Activated CD4-positive, CD25-positive, alpha-beta regulatory T cell treated with anti-CD3 and anti-CD28 coated beads, Interleukin-2, amount 50 U/mL, for 72 hours (primary cell): ENCODE results near the gene ATP10D.
"Not testable (repeated sequence)": the region's sequence is repeated elsewhere in the genome, so short reads cannot be mapped to it uniquely, and the experiment has no call there.

Experiments used
- DNase-seq: peaks from one replicate; pipeline ENCODE4 v3.0.0; 2021

ATP10D gene

DNA sequence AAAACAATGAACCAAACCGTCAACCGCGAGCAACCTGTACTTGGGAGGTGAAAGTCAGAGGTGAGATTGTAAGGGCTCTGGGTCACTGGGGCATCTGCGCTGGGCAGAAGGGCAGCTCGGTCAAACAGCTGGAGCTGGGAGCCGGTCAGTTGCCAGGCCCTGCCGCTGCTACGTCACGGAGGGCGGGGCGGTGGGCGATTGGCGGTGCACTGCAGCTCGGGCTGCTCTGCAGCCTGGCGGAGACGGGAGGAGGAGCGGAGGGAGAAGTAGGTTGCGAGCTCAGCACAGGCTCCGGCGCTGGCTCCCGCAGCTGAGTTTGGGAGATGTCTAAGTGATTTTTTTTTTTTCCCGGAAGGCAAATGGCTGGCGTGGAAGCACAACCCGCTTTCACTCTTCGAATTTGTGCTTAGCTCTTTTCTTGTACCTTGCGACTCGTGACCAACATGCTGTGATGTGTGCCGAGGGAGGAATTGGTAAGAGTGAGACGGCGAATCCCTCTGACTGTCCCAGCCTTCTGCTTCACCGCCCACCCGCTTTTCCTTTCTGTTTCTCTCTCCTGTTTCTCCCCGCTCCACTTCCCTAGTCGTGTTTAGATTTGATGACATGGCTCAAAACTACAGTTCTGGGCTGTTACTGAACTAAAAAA, at the start of gene ATP10D:
Gene ATP10D, plus strand, starts transcription at position 229 of the 646 bp plus-strand sequence. CDS start 27,266 bp downstream, outside the sequence.
- peak; percentile 81 for DNase-seq

DNA sequence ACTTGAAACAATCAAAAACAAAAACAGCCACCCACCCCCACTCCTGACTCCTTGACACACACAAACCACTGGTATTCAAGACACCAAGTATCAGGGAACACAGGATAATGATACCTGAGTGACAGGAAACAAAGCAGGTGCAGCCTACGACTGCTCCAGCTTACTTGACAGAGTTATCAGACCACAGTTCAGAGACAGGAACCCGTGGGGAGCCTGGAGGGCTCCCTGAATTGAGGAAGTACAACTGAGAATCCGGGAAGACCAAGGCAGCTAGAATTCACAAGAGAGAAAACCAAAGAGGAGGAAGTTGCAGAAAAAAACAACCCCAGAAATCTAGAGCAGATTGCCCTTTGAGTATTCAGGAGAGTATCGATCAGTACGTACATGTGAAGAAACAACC, 42.1 kb upstream of the ATP10D start:
- DNase-seq: no peak

DNA sequence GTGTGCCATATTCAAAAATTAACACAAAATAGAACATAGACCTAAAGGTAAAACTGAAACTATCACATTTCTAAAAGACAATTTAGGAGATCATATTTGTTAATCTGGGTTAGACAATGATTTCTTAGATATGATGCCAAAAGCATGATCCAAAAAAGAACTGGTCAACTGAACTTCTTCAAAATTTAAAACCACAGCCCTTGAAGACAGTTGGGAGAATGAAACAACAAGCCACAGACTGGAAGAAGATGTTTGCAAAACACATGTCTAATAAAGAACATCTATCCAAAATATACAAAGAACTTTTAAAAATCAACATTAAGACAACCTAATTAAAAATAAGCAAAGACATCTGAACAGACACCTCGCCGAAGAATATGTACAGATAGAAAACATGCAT, 41.0 kb upstream of the ATP10D start:
- DNase-seq: no peak

DNA sequence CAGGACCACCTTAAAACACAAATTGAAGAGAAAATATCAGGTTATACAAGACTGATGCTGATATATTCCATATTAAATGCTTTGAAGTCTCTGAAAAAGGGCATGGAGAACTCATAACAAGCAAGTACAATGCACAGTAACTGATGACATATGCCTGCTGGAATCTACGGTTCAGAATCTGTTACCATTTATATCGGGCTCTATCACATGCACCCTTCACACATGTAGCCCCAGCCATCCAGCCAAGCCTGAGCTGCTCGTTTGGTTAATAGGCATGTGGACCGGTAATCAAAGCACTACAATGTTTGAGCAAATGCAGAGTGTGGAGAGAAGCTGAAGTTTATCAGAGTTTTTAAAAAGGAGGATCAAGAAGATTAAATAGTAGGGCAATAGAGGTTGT, 33.4 kb upstream of the ATP10D start:
- no peak for DNase-seq

DNA sequence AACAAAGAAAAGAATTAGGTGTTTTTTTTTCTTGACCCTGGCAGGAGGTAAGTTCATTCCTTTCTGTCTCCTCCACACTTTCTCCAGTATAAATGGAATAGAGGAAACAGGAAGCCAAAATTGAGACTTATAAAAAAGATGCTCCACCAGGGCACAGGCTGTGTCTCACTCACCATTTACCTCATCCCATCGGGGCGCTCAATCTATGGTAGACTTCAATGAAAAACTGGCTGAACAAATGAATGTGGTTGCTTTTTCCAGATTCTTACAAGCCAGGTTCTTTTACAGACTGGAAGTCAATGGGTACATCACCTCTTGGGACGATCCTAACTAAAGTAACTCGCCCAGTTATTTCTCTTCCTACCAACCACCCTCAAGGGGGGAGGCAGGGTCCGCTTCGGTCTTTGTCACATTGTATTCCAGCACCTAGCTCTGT, 22.3 kb upstream of the ATP10D start:
- no peak for DNase-seq

DNA sequence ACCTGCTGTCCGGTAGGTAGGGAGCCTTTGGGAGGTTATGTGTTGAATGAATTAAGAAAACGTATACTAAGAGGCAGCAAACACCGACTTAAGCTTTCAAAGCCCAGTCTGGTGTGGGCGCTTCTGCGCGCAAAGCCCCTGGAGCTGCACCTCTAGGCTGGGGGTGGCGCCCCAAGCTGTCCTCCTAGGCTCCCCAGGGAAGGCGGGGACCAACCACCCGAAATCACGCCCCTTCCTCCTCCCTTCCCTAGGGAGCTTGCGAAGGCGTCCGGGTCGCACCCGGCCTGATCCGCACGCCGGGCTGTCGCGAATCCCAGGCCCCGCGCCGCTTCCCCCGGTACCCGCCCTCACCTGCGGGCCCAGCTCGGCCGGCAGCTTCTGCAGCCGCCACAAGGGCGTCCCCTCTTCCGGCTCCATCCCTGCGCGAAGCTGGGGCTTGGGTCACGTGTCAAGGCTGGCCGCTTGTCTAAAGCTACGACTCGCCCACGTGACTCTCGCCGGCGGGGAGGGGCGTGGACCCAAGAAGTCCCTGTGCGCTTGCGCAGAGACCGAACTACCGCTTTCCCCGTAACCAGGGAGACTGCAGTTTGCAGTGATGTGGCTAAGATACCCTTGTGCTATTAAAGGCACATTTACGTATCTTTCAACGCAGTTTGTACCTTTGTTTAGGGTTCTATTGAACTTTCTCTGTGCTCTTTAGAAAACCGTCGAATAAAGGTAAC, 21.7 kb upstream of the ATP10D start, which contains the start of gene COMMD8:
Gene COMMD8, minus strand, starts transcription at position 468 of the 722 bp plus-strand sequence. Its CDS starts 51 bp downstream, at position 417.
- peak; percentile 97 for DNase-seq

DNA sequence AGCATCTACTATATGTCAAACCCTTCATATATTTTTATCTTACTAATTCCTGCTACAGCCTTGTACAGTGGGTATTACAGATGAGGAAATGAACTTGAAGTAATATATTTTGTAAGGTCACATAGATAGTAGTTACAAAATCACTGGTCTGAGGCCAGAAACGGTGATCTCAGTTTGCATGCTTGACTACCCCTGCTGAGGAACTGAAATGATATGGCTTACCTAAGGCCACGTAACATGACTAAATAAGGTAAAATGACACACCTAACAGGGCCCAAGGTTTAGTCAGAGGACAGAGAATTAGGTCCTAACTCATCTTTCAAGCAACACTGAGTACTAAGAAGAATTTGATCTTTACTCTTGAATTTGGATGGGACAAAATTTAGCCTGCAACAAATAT, 20.1 kb upstream of the ATP10D start:
- no peak for DNase-seq

DNA sequence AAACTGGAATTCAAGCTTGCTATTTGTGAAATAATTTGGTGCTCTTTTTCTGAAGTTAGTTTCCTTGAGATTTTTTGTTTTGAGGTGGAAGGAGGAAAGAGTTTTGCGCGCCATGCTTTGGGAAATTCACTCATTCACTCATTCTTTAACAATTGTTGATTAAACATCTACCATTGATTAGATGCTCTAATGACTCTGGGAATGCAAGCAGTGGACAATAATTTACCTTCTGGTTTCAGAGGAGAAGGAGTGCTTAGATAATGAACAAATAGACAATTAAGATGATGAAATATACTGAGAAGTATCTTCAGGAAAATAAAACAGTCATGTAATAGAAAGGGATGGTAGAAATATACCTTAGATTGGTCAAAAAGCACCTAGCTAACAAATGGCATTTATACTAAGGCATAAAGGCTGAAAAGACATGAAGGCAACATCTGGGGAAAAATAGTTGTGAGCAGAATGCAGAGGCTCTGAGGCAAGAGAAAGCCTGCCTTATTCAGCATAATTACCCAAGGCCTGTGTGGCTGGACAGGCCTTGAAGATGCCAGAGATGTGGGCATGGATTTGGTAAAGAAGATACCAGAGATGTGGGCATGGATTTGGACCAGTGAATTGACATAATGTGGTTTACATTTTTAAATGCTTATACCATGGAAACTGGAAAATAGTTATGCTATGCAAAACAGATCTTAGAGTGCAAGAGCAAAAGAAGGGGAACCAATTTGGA, 18.9 kb upstream of the ATP10D start:
- DNase-seq: no peak

DNA sequence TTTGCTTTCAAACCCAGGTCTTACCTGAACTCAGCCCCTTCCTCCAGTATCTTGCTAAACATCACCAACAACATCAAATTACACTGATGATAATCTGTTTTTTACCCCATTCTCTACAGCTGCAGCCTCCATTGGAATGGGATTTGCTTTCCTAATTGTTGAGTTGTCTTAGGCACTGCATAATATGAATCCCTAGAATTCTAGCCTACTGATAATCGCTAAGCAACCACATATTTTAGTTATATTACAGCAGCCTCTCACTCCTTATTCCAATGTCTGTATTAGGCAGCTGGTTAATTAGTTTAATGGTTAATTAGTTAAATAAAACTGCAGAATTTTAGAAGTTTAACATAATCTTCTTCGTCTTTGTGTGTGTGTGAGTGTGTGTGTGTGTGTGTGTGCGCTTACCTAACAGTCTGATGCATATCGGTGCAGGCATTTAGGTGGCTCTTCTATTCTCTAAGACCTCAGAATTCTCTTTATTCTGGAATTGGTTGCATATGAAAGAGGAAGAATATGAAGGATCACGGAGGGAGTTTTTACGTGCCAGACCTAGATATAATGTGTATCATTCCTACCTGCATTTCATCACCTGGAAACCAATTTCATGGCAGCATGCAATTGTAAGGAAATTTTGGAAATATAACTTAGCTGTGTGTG, 16.2 kb upstream of the ATP10D start:
- no peak for DNase-seq

DNA sequence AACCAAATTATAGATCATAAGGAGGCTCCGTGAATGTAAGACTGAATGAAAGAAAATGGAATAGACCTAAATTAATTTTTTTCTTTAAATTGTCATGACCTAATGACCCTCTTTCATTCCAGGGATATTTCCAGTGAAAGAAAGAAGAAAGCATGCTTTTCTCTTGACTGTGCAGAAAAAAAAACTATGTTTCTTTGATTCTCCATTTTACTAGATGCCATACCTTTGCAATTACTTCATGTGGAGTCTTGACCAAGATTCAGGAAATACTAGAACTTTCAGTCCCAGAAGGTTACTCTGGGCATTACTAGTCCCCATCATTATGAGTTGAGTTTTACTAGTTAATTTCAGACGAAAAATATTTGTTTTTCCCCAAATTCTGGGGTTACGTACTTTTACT, 15.1 kb upstream of the ATP10D start:
- DNase-seq: no peak

DNA sequence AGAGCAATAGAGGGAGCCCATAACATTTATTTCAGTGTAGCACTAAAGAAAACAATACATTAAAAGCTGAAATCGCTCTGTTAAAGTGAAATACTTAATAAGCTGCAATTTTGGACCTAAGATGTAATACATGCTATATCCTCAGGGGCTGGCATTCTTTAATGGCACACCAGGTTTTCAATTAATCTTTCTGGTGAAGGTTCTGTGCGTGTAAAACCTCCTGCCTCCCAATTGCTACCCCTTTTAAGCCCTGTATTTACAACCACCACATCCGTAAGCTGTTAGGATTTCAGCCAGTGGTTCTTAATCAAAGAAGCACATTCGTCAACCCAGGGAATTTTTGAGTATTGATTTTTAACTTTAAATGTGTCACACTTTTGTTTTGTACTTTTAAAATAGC, 14.0 kb upstream of the ATP10D start:
- DNase-seq: no peak

DNA sequence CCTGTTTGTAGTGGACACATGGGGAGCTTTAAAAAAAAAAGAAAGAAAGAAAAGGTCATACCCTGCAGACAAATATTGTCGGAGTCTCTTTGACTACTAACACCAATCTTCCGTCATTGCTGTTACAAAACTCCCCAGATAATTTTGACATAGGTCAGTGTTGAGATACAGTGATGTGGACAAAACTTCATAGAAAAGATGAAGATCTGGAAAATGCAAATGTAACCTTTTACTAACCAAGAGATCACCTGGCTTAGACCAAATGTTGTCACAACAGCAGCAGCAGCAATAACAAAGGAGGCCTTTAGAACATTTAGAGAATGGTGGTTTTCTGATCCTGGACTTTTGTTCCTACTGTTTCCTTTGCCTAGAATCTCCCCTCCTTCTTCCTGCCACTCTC, 13.5 kb upstream of the ATP10D start:
- no peak for DNase-seq

DNA sequence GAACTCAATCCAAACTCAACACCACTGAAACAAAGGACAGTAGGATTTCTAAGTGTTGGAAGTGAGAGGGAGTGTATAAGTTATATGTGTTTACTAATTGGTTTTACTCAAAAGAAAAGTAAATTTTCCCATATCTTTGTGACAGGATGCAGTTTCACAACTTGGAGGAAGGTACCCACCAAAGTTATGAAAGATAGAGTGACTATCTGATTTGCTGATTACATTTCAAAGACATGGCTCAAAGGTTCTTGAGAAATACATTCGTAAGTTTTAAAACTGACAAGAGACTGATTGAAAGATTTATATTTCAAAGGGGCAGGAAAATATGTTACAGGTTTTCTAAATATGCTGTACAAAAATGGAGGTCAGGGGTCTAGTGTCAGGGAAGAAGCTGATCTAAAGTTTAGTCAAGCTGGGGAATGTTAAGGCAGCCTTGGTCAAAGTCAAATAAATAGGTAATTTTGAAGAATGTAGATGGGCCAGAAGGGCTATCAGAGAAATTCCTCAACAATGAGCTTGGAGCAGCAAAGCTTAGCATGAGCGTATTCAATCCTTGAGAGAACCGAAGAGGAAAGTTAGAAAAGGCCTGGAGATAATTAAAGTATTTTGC, 11.8 kb upstream of the ATP10D start:
- DNase-seq: no peak

DNA sequence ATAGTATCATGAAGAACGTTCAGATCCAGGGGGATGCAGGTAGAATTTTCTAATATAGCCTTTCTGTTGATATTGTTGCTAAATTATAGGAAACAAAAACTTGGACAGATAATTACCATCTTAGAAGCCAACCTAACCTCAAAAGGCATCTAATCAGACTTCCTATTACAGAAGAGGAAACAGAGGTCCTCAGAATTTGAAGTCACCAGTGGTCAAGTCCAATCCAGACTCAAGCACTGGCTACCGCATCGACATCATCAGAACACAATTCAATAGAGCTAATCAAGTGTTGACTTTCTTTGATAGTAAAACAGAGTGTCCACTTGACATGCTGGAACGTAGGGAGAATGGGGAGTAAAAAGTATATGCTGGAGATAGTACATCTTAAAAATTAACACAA, 10.3 kb upstream of the ATP10D start:
- no peak for DNase-seq

DNA sequence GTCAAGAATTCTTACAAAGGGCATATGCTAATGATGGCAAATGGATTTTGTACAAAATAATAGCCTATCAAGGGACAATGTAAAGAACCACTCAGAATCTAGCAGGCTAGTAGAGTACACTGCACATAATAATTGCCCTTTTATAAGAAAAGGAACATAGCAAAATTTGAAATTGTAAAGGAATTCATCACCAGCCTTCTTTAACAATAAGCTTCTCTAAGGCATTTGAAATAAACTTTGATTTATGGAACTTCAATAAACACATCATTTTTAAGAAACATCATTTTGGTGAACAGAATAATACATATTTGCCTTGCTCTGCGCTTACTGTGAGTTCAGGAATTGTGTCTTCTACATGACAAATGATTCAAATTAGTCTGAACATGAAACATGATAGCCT, 9.7 kb upstream of the ATP10D start:
- no peak for DNase-seq

DNA sequence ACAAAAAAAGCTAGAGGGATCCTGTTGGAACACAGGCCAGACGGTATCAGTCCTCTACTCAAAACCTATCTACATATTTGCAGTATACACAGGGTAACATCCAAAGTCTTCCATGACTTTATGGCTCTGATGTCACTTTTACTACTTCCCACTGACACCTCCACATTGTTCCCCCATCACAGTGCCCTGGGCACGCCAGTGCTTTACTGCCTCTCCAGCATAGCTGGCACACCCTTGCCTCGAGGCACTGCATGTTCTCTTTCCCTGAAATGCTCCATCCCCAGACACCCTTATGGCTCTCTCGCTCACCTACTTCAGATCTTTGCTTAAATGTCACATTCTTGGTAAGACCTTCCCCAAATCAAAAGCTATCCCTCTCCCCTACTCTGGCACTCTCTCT, 6.3 kb upstream of the ATP10D start:
- no peak for DNase-seq

DNA sequence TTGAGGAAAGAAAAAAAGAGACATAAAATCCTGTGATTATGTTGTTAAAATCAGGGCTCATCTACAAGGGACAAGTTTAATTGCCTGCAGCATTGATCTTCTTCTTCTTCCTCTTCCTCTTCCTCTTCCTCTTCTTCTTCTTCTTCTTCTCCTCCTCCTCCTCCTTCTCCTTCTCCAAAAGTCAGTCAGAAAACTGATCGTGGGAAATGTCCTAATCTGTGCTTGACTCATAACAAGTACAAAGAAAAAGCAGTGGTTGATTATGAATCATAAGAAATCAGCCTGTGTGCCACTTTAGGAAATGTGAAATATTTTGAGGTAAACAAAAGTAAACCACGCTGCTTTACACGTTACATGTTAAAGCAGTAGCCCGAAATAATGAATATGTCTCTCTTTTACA, 2.7 kb upstream of the ATP10D start:
- DNase-seq: no peak

DNA sequence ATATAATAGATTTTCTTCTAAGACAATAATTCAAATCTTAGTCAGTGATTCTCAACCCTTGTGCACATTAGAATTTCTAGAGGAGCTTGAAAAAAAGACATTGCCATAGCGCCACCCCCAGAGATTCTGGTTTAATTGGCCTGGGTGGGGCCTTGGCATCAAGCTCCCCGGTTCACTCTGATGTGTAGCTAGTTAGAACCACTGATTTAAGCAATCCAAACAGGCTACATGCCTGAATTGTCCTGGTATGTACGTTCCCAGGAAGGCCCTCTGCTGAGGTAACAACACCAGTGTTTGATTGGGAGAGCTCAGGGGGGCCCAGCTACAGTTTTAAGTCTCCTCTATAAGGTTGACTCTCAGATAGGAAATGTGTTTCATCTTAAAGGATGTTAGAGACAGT, 1.3 kb upstream of the ATP10D start:
- no peak for DNase-seq

DNA sequence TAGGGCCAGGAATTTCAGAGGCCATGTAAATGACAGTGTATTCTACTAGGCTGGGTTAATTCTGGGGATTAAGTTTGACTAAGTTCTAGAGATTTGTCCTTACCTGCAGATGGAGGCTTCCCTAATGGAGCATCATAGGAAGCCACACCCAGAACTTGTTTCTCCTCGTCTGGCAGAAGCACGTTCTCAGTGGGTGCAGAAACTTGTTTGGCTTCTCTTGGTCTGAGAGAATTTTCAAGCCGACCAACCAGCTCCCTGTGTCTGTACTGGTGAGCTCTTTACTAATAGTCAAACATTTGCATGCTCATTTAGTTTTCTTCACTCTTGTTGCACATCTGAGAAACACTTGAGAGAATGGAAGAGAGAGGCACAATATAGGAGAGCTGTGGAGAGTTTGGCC, 907 bp upstream of the ATP10D start:
- DNase-seq: no peak

DNA sequence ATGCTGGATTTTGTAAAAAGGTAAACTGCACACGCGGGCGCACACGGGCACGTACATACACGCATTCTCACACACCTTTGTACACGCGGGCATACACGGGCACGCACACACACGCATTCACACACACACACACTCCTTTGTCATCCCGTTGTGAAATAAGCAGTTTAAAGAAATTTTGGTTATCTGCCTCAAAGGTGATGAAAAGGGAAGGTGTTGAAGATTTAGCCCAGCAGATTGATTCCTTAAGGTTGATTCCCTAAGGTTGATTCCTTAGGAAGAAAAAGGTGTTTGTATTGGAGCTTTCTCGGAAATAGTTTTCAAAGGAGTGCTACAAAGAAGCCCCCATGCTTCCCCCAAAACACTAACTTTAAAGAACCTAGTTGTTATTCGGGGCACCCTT, 693 bp downstream of the ATP10D start:
- DNase-seq: no peak

DNA sequence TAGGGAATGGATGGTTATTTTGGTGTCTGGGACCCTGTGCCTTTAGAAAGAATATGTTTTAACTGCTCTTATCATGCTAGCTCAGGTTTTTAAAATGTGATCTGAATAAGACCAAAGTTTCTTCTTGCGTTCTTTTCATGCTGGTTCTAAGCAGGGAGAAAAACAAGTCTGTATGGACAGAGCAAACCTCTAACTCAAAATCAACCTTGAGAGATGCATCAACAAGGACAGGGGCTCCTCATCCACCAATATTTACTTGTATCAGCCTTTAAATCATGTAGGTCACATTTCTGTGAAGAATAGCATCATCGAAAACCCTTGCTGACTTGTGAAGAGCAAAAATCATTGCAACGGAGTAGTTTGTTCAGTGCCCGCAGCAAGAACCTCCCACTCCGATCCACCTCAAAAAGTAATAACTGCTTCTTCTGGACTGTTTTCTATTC, 1.2 kb downstream of the ATP10D start:
- DNase-seq: no peak

DNA sequence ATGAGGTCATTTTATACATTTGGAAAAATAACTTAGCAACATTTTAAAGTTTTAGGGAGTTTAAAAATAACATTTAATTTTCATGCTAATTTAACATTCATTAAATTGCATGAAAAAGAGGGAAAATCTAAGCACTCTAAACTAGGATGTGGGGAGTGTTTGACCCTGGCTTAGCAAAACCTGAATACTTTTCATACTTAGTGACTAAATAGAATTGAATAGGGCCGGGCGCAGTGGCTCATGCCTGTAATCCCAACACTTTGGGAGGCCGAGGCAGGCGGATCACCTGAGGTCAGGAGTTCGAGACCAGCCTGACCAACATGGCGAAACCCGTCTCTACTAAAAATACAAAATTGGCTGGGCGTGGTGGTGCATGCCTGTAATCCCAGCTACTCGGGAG, 1.7 kb downstream of the ATP10D start:
- not testable (repeated sequence) for DNase-seq

DNA sequence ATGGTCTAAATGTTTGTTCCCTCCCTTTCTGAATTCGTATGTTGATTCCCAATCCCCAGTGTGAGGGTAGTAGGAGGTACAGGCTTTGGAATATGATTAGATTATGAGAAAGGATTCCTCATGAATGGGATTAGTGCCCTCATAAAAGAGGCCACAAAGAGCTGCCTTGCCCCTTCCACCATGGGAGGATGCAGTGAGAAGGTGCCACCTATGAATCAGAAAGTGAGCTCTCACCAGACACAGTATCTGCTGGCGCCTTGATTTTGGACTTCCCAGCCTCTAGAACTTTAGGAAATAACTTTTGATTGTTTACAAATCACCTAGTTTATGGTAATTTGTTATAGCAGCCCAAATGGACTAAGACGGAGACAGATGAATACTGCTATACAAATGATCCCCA, 3.6 kb downstream of the ATP10D start:
- no peak for DNase-seq
